ENCODE results near the gene AARS1.
"Not testable (repeated sequence)": the region's sequence is repeated elsewhere in the genome, so short reads cannot be mapped to it uniquely, and the experiment has no call there.

GRCh38 chr16:70332728-70333127 is 43.4 kb upstream of the AARS1 start:
- TF ChIP-seq POLR2A (IDR thresholded peaks at IDR 0.05): not testable (repeated sequence)
- TF ChIP-seq, protein P1, sequence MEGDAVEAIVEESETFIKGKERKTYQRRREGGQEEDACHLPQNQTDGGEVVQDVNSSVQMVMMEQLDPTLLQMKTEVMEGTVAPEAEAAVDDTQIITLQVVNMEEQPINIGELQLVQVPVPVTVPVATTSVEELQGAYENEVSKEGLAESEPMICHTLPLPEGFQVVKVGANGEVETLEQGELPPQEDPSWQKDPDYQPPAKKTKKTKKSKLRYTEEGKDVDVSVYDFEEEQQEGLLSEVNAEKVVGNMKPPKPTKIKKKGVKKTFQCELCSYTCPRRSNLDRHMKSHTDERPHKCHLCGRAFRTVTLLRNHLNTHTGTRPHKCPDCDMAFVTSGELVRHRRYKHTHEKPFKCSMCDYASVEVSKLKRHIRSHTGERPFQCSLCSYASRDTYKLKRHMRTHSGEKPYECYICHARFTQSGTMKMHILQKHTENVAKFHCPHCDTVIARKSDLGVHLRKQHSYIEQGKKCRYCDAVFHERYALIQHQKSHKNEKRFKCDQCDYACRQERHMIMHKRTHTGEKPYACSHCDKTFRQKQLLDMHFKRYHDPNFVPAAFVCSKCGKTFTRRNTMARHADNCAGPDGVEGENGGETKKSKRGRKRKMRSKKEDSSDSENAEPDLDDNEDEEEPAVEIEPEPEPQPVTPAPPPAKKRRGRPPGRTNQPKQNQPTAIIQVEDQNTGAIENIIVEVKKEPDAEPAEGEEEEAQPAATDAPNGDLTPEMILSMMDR (IDR thresholded peaks at IDR 0.05): not testable (repeated sequence)

Measured in thyroid gland (tissue), 4 donors.